H4 (cell line): Measurements from ENCODE around the gene HSD11B2. TPM values are rescaled to one million over a fixed set of nuclear protein-coding genes. Genes with fewer than 3 reads are reported as not detected.

Source experiments
- DNase-seq: peaks from one replicate; pipeline ENCODE4 v3.0.0-alpha.2; 2015; ENCODE audit warnings: low spot score
- total RNA-seq: library from RNA; depleted of rRNA; stranded (reverse); fragments of >200 nt; shearing (Covaris generic); gene quantifications from 2 replicates; pipeline ENCODE4 v1.2.3, GENCODE V29; 2014; rRNA removed

Gene HSD11B2
- total RNA-seq, 1 experiment from 2014 or later: 0.10 TPM

DNA sequence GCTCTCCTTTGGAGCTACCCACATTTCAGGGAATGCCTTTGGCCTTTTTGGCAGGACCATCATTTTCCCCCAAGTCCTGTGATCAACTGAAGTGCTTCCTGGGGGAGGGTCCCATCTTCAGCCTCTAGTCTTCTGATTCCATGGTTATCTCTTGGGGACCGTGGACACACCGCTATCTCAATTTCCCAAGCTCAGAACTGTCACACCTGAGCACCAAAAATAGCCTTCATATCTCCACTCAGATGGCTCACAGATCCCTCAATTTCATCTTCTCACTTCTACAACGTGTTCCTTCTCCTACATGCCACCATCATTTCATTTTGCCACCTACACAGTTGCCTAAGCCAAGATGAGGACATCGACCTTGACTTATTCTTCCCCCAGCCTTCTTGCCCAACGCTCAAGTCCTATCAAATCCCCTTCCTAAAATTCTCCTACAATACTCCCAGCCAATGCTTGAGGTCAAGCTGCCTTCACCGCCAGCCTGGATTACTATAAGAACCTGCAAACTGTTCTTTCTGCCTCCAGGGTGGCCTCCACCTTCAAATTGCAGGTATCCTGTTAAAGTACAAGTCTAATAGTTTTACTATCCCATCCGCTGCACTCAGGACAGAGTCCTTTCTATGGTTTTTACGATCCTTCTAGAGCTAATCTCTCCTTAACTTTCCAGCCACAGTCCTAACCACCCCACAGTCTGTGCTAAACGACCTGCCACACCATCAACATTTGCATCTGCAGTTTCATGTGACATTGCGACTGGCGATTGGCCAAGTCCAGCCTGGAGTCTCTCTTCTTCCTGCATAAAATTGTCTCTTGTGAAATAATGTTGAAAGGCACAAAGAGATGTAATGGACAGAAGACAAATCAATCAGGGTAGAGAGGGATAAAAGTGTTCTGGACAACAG lies 43.9 kb downstream of the HSD11B2 start:
- no peak for DNase-seq

DNA sequence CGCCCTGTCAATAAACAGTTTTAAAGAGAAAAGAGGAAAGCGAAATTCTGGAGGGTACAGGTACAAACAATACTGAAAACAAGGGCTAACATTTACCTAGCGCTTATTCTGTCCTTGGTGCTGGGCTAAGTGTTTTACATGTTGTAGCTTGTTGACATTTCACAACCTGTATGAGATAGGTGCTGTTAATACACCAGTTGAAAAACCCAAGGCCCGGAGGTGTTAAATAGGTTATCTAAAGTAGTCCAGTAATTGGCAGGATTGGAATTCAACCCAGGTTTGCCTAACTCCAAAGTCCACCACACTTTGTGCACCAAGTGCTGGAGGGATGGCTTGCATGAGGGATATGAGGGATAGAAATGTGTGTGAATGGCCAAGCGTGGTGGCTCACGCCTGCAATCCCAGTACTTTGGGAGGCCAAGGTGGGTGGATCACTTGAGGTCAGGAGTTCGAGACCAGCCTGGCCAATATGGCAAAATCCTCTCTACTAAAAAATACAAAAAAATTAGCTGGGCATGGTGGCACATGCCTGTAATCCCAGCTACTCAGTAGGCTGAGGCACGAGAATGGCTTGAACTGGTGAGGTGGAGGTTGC lies 47.1 kb downstream of the HSD11B2 start:
- DNase-seq: no peak

DNA sequence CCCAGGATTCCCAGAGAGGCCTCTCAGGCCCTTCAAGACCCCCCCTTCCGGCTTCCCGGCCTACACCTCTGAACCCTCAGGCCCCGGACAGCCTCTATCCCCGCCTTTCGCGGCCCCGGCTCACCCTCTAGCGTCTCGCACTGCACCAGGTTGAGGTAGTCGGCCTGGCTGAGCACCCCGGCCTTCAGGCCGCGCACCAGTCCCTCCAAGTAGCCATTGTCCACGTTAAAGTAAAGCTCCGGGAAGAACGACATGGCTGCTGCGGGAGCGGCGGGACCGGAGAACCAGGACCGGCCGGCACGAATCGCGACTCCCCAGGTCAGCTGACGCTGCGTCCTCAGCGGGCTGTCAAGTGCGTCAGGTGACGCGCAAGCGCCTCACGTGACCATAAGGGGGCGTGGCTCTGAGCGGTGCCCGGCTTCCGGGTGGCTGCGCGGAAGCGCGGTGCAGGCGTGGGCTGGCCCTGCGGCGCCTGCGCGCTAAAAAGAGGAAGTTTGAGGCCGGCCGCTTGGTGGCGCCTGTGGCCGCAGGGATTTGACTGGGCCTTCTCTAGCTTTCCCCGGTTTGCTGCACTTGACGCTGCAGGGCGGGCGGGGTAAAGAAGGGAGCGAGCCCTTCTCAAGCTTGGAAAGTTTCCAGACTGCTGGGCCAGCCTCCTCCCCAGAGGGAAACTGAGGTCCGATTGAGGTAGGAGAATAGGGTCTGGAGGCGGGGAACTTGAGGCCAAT lies 50.1 kb downstream of the HSD11B2 start, which contains the start of gene ATP6V0D1:
ATP6V0D1 (minus strand) TSS at position 325 of the 728 bp plus-strand sequence; CDS start at position 254, 71 bp downstream.
- peak; percentile 95 for DNase-seq

- no peak for DNase-seq
These were observed 50.8 kb downstream of the HSD11B2 start for GRCh38 chr16:67481561-67482232.

DNA sequence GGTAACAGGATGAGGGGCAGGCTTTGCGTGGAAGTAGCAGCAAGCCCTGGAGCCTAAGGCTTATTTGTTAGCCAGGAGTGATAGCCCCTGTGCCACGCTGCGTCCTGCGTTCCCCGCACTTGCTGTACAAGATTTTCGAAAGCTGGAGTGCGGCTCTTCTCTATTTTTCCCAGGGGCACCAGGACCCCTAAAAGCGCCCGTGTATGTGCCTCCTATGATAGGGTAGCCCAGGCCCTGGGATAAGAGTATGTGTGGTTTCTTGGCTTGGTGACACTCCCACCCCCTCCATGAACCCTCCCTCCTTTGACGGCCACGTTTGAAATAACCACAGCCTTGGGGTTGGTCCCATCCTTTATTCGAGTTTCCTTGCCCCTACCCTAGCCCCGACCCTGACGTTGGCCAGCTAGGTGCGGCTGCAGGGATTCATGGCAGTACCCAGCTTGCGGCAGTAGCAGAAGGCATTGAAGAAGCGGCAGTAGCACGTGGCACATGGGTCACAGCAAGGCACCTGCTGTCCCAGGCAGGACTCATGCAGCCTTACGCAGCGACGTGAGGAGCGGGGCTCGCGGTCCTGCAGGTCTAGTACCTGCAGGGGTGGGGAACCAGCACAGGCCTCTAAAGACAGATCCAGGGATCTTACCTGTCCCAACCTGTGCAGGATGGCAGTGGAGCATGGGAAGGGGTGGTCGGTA lies 51.5 kb downstream of the HSD11B2 start:
- no peak for DNase-seq

DNA sequence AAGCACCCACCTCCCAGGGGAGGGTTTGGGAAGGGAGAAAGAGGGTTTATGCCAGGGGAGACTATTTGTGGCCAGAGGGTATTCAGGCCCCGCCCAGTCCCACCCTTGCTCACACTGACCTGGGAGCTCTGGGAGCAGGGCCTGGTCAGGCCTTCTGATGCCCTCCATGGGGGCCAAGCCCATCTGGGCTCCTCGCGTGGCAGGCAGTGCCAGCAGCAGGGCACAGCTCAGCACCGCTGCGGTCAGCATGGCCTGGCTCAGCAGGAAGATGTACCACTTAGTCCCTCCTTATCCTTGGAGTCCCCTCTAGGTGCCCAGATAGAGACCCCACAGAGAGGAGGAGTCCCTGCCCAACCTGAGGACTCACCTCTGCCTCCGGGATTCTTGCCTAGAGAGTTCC lies 52.2 kb downstream of the HSD11B2 start, which contains the start of gene AGRP:
AGRP (minus strand) TSS at position 398 of the 400 bp plus-strand sequence; CDS start at position 249, 149 bp downstream.
- DNase-seq: no peak

DNA sequence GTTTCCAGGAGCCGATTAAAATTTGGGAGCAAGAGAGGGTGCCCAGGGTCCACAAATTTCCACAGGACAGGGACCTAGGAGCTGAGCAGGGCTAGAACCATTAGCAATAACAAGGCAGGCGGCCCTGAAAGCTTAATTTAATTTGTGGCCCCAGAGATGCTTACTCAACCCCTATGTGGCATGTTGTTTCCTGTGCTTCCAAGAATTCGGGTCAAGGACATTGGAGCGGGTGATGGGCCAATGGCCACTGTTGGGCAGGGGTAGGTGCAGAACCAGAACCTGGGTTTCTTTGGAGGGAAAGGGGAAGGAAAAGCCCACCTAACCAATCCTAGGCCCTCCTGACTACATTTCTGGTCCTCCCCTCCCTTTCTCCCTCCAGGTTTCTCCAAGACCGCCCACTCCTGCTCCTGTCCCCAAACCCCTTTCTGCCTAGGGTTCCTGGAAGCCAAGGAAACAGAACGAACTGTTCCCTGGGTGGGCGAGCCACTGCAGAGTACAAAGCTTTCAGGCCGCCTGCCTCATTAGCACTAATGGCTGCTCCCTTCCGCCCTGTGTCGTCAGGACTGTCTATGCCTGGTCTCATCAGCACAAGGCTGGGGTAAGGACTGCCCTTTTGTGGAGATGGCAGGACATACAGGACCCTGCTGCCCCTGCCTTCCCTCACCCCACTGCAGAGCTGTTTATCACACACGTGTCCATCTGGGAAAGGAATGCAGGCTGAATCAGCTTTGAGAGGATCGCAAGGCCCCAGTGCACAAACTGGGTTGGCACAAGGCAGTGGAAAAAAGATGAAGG lies 53.0 kb downstream of the HSD11B2 start:
- no peak for DNase-seq

DNA sequence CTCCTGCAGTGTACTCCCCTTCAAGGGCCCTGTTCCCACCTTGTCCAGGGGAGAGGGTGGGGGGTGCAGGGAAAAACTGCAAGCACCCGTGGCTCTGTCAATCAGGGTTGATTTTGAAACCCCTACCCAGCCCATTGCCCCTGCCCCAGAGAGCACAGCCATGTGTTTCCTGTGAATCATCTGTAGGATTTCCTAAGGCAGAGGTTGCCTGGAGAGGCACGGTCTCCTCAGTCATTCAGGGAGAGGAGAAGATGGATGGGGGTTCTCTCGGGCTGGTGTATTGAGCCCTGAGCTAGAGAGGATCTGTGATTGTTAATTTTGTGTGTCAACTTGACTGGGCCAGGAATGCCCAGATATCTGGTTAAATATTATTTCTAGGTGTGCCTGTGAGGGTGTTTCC lies 55.9 kb downstream of the HSD11B2 start:
- DNase-seq: no peak

Other genes with a start within 250 kb of the HSD11B2 start
- 3.5 and 4.5 TPM in 2 replicates for gene MATCAP1, start 247.2 kb upstream of the HSD11B2 start, total RNA-seq
- not detected in 2 replicates for gene EXOC3L1, start 241.0 kb upstream of the HSD11B2 start, total RNA-seq
- gene E2F4, start 239.0 kb upstream of the HSD11B2 start, total RNA-seq: 78.4 and 80.7 TPM in 2 replicates
- gene ELMO3, start 232.0 kb upstream of the HSD11B2 start, total RNA-seq: 0.06 and 0.29 TPM in 2 replicates
- gene TMEM208, start 204.0 kb upstream of the HSD11B2 start, total RNA-seq: 31.1 and 38.4 TPM in 2 replicates
- gene FHOD1, start 183.6 kb upstream of the HSD11B2 start, total RNA-seq: 18.4 and 21.2 TPM in 2 replicates
- gene SLC9A5, start 182.1 kb upstream of the HSD11B2 start, total RNA-seq: 0.81 and 1.4 TPM in 2 replicates
- 2.4 and 6.7 TPM in 2 replicates for gene PLEKHG4, start 151.6 kb upstream of the HSD11B2 start, total RNA-seq
- not detected in 2 replicates for gene KCTD19, start 104.4 kb upstream of the HSD11B2 start, total RNA-seq
- gene LRRC36, start 104.3 kb upstream of the HSD11B2 start, total RNA-seq: 0.79 TPM in 1 of 2 replicates, not detected in the other
- gene TPPP3, start 37.6 kb upstream of the HSD11B2 start, total RNA-seq: not detected in 2 replicates
- gene ZDHHC1, start 14.6 kb upstream of the HSD11B2 start, total RNA-seq: 3.0 and 3.2 TPM in 2 replicates
- 99.0 and 101 TPM in 2 replicates for gene ATP6V0D1, start 50.0 kb downstream of the HSD11B2 start, total RNA-seq
- gene AGRP, start 52.4 kb downstream of the HSD11B2 start, total RNA-seq: not detected in 2 replicates
- gene RIPOR1, start 97.7 kb downstream of the HSD11B2 start, total RNA-seq: 10.4 and 11.0 TPM in 2 replicates
- gene CTCF, start 131.4 kb downstream of the HSD11B2 start, total RNA-seq: 40.9 and 41.3 TPM in 2 replicates
- gene CARMIL2, start 214.0 kb downstream of the HSD11B2 start, total RNA-seq: 0.17 and 0.18 TPM in 2 replicates
- 29.1 and 45.6 TPM in 2 replicates for gene ACD, start 229.1 kb downstream of the HSD11B2 start, total RNA-seq
- gene PARD6A, start 229.8 kb downstream of the HSD11B2 start, total RNA-seq: not detected in 2 replicates
- gene ENKD1, start 235.6 kb downstream of the HSD11B2 start, total RNA-seq: 5.6 and 6.6 TPM in 2 replicates
- not detected in 2 replicates for gene C16orf86, start 235.7 kb downstream of the HSD11B2 start, total RNA-seq